ENCODE measurements around the gene SLC5A11.
"Not testable (repeated sequence)": the region's sequence is repeated elsewhere in the genome, so short reads cannot be mapped to it uniquely, and the experiment has no call there.

Gene SLC5A11

DNA sequence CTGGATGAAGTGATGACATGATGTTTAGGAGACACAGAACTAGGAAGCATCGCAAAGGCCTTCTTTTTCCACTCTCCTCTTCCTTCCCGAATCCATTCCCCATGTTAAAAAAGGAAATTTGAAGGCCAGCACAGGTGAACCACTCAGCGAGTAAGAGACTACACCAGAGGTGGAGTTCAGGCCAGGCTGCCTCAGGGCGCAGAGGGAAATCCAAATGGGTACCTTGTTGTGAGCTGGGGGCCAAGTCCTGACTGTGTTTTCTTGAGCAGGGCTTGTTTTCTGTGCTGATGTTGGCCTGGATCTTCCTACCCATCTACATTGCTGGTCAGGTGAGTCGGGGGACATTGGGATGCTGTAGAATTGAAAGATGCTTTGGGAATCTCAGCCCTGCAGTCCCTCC lies 26.1 kb downstream of the SLC5A11 start:
- no peaks in the 10 kb centered on the region for H3K4me1 Mint-ChIP-seq
- H3K9me3 Mint-ChIP-seq: no peaks in the 10 kb centered on the region
- H3K27me3 Mint-ChIP-seq: no peaks in the 10 kb centered on the region
- H3K27ac Mint-ChIP-seq: no peak overlapping the region
- no peak overlapping the region for H3K4me3 Mint-ChIP-seq
- H3K36me3 Mint-ChIP-seq: no peaks in the 10 kb centered on the region

DNA sequence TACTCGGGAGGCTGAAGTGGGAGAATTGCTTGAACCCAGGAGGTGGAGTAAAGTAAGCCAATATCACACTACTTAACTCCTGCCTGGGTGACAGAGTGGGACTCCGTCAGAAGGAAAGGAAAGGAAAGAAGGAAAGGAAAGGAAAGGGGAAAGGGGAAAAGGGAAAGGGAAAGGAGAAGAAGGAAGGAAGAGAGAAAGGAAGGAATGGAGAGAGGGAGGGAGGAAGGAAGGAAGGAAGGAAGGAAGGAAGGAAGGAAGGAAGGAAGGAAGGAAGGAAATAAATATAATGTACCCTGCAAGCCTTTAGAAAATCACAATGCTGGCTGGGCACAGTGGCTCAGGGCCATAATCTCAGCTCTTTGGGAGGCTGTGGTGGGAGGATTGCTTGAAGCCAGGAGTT lies 27.3 kb downstream of the SLC5A11 start:
- H3K9me3 Mint-ChIP-seq: no peaks in the 10 kb centered on the region
- no peak overlapping the region for H3K27ac Mint-ChIP-seq
- no peaks in the 10 kb centered on the region for H3K27me3 Mint-ChIP-seq
- no peaks in the 10 kb centered on the region for H3K4me1 Mint-ChIP-seq
- no peak overlapping the region for H3K4me3 Mint-ChIP-seq
- no peaks in the 10 kb centered on the region for H3K36me3 Mint-ChIP-seq

DNA sequence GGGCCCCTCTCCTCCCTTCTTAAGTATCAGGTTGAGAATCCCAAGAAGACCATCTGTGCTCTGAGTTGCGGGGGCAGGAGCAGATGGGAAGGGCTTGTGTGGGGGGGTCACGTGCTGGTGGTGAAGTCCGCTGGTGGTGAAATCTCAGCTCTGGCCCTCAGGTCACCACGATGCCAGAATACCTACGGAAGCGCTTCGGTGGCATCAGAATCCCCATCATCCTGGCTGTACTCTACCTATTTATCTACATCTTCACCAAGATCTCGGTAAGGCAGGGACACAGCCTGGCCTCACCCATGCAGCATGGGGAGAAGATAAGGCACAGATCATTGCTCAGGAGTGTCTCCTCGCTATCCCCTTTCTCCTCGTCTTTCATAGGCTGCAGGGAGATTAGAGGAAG lies 29.7 kb downstream of the SLC5A11 start:
- peaks cover 4% of the 10 kb centered on the region for H3K36me3 Mint-ChIP-seq
- no peak overlapping the region for H3K4me3 Mint-ChIP-seq
- no peaks in the 10 kb centered on the region for H3K27me3 Mint-ChIP-seq
- no peaks in the 10 kb centered on the region for H3K9me3 Mint-ChIP-seq
- H3K4me1 Mint-ChIP-seq: no peaks in the 10 kb centered on the region
- no peak overlapping the region for H3K27ac Mint-ChIP-seq

DNA sequence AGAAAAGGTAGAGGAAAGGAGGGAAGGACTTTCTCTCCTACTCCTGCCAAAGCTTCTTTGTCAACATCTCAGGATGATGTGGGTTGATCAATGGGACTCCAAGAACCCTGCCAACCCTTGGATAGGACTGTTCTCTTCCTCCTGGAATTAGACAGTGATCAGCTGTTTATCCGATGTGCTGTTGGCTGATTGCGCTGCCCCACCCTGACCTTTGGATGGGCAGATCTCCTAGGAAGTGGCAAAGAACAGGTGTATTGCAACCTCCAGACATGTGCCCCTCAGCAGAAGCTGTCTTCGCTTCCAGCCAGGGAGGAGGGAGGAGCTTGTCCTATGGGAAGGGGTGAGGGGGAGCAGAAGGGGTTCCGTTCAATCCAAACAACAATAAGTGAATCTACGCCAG lies 30.5 kb downstream of the SLC5A11 start:
- peaks cover 4% of the 10 kb centered on the region for H3K36me3 Mint-ChIP-seq
- H3K27me3 Mint-ChIP-seq: no peaks in the 10 kb centered on the region
- no peak overlapping the region for H3K27ac Mint-ChIP-seq
- no peaks in the 10 kb centered on the region for H3K9me3 Mint-ChIP-seq
- H3K4me3 Mint-ChIP-seq: no peak overlapping the region
- no peaks in the 10 kb centered on the region for H3K4me1 Mint-ChIP-seq

DNA sequence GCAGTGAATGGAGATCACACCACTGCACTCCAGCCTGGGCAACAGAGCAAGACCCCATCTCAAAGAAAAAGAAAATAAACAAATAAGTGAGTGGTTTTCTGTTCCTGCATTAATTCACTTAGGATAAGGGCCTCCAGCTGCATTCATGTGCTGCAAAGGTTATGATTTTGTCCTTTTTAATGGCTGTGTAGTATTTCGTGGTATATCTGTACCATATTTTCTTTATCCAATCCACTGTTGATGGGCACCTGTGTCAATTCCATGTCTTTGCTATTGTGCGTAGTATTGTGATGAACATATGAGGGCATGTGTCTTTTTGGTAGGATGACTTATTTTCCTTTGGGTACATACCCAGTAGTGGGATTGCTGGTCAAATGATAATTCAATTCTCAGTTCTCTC lies 33.9 kb downstream of the SLC5A11 start:
- Mint-ChIP-seq H3K9me3 (no peaks in the 10 kb centered on the region), H3K27me3 (no peaks in the 10 kb centered on the region), H3K4me1 (no peaks in the 10 kb centered on the region), H3K4me3 (no peak overlapping the region), H3K36me3 (peaks cover 4% of the 10 kb centered on the region), H3K27ac (no peak overlapping the region)

DNA sequence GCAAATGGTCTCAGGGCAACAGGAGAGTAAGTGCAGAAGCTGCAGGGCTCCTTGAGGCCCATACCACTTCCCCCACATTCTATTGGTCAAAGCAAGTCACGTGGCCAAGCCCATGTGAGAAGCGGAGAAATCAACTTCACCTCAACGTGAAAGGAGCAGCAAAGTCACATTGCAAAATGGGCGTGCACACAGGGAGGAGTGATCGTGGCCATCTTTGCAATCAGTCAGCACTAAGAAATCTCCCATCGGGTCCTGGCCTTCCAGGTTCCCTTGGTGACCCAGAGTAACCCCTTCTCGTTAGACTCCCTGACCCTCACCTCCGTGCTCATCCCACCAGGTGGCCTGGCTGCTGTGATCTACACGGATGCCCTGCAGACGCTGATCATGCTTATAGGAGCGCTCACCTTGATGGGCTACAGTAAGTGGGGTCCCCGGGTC lies 38.0 kb downstream of the SLC5A11 start:
- H3K27ac Mint-ChIP-seq: no peak overlapping the region
- H3K36me3 Mint-ChIP-seq: peaks cover 2% of the 10 kb centered on the region
- no peaks in the 10 kb centered on the region for H3K9me3 Mint-ChIP-seq
- no peak overlapping the region for H3K4me3 Mint-ChIP-seq
- H3K27me3 Mint-ChIP-seq: no peaks in the 10 kb centered on the region
- H3K4me1 Mint-ChIP-seq: no peaks in the 10 kb centered on the region

DNA sequence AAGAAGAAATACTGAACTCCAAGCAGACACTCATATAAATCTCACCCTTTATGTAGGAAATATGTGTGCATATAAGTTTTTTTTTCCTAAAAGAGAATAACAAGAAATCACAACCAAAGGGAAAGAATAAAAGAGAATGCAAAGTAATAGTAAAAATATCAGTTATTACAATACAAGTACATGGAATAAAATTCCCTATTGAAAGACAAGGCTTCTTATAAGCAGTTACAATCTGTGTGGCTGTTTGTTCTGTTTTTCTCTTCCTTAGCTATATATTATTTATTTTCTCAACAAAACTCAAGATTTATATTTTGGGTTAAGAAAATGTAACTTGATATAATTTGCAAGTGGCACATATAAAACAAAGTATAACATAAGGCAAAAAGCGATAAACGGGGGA lies 41.7 kb downstream of the SLC5A11 start:
- Mint-ChIP-seq H3K27me3 (peaks cover 2% of the 10 kb centered on the region), H3K4me1 (no peaks in the 10 kb centered on the region), H3K27ac (no peak overlapping the region), H3K4me3 (no peak overlapping the region), H3K36me3 (no peaks in the 10 kb centered on the region), H3K9me3 (no peaks in the 10 kb centered on the region)

DNA sequence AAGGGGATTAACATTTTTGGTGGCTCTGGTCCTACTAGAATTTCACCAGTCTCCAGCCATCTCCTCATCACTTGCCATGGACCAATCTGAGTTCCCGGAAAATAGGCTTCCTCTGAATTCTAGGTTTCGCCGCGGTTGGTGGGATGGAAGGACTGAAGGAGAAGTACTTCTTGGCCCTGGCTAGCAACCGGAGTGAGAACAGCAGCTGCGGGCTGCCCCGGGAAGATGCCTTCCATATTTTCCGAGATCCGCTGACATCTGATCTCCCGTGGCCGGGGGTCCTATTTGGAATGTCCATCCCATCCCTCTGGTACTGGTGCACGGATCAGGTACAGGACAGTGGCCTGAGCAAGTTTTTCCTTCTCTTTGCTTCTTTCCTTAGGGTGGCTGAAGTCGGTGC lies 45.0 kb downstream of the SLC5A11 start:
- no peaks in the 10 kb centered on the region for H3K4me1 Mint-ChIP-seq
- peaks cover 1% of the 10 kb centered on the region for H3K36me3 Mint-ChIP-seq
- peaks cover 3% of the 10 kb centered on the region for H3K27me3 Mint-ChIP-seq
- no peak overlapping the region for H3K4me3 Mint-ChIP-seq
- H3K27ac Mint-ChIP-seq: no peak overlapping the region
- H3K9me3 Mint-ChIP-seq: no peaks in the 10 kb centered on the region

DNA sequence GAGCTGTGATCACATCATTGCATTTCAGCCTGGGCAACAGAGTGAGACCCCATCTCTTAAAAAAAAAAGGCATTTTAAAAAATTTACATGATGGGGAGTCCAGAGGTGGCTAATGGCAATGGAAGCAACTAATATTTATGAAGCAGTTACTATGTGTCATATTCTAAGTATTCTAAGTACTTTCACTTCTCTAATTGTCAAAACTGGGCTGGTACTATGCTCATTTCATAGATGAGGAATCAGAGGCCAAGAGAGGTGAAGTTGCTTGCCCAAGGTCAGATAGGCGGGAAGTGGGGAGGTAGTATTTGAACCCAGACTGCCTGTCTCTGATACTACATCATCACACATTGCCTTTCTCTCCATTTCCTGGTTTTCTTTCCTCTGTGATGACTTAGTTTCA lies 50.7 kb downstream of the SLC5A11 start:
- no peaks in the 10 kb centered on the region for H3K9me3 Mint-ChIP-seq
- peaks cover 1% of the 10 kb centered on the region for H3K36me3 Mint-ChIP-seq
- no peaks in the 10 kb centered on the region for H3K4me1 Mint-ChIP-seq
- peaks cover 1% of the 10 kb centered on the region for H3K27me3 Mint-ChIP-seq
- no peak overlapping the region for H3K4me3 Mint-ChIP-seq
- H3K27ac Mint-ChIP-seq: no peak overlapping the region

DNA sequence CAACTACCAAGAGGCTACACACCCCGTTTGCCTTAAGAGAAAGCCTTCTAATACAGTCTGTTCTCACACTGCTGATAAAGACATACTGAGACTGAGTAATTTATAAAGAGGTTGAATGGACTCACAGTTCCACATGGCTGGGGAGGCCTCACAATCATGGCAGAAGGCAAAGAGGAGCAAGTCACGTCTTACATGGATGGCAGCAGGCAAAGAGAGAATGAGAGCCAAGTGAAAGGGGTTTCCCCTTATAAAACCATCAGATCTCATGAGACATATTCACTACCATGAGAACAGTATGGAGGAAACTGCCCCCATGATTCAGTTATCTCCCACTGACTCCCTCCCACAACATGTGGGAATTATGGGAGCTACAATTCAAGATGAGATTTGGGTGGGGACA lies 51.8 kb downstream of the SLC5A11 start:
- not testable (repeated sequence) for H3K4me3 Mint-ChIP-seq, H3K27me3 Mint-ChIP-seq, H3K27ac Mint-ChIP-seq

DNA sequence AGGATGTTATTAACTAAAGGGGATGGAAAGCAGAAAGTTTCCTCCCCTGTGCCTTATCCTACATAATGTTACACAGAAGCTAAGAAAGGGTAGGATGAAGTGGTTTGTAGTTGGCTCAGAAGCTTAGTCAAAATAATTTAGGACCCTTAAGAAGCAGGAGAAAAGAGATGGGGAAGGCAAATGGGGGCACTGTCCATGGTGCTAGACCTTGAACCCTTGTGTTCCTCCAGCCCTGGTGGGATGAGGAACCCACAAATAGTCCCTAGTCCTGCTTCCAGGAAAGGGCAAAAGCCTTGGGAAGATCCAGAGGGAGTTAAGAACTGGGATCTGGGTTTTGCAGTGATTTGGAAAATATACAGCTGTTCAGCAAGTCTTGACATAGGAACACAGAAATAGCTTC lies 54.5 kb downstream of the SLC5A11 start:
- H3K9me3 Mint-ChIP-seq: no peaks in the 10 kb centered on the region
- H3K27me3 Mint-ChIP-seq: peaks cover 1% of the 10 kb centered on the region
- no peaks in the 10 kb centered on the region for H3K36me3 Mint-ChIP-seq
- H3K4me3 Mint-ChIP-seq: no peak overlapping the region
- H3K27ac Mint-ChIP-seq: no peak overlapping the region
- H3K4me1 Mint-ChIP-seq: no peaks in the 10 kb centered on the region

More for the DNA sequence above, 51.8 kb downstream of the SLC5A11 start:
- not testable (repeated sequence) for H3K4me1 Mint-ChIP-seq, H3K36me3 Mint-ChIP-seq, H3K9me3 Mint-ChIP-seq

DNA sequence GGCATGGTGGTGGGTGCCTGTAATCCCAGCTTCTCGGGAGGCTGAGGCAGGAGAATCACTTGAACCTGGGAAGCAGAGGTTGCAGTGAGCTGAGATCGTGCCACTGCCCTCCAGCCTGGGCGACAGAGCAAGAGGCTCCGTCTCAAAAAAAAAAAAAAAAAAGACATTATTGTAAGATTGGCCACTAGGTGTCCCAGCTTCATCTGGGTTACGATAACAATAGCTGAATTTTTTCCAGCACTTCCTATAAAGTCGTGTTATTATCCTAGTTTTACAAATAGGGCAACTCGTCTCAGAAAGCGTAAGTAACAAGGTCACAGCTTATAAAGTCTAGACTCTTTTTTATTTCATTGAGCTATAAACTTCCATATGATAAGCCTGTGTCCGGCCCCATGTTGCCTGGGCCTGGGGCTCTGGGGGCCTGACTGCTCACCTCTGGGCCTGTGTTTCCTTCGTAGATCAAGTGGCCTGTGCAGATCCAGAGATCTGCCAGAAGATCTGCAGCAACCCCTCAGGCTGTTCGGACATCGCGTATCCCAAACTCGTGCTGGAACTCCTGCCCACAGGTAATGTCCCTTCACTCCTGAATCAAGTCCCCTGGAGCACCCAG lies 60.5 kb downstream of the SLC5A11 start:
- peaks cover 1% of the 10 kb centered on the region for H3K27me3 Mint-ChIP-seq
- peaks cover 4% of the 10 kb centered on the region for H3K4me1 Mint-ChIP-seq
- no peak overlapping the region for H3K27ac Mint-ChIP-seq
- H3K9me3 Mint-ChIP-seq: no peaks in the 10 kb centered on the region
- no peak overlapping the region for H3K4me3 Mint-ChIP-seq
- no peaks in the 10 kb centered on the region for H3K36me3 Mint-ChIP-seq

DNA sequence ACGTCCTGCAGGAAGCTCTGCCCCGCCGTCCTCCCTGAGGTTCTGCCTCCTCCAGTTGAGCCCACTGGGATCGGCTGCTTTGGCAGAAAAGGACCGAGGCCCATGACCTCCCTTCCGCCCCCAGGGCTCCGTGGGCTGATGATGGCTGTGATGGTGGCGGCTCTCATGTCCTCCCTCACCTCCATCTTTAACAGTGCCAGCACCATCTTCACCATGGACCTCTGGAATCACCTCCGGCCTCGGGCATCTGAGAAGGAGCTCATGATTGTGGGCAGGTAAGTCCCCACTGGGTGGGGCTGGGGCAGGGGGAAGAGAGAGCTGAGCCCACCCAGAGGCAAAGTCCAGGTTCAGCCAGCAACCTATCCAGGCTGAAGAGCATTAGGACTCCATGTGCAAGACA lies 61.1 kb downstream of the SLC5A11 start:
- Mint-ChIP-seq H3K4me1 (peaks cover 4% of the 10 kb centered on the region), H3K9me3 (no peaks in the 10 kb centered on the region), H3K4me3 (no peak overlapping the region), H3K27me3 (peaks cover 1% of the 10 kb centered on the region), H3K36me3 (no peaks in the 10 kb centered on the region), H3K27ac (no peak overlapping the region)

DNA sequence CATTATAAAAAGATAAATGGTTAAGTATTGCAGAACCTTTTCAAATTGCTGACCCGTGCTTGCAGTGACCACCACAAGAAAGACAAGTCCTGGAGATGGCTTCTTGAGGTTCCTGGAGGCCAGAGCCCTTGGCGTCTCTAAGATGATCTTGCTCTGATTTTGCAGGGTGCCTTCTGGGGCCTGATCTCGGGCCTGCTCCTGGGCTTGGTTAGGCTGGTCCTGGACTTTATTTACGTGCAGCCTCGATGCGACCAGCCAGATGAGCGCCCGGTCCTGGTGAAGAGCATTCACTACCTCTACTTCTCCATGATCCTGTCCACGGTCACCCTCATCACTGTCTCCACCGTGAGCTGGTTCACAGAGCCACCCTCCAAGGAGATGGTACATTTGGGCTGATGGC lies 63.0 kb downstream of the SLC5A11 start:
- Mint-ChIP-seq H3K4me1 (peaks cover 4% of the 10 kb centered on the region), H3K9me3 (no peaks in the 10 kb centered on the region), H3K4me3 (no peak overlapping the region), H3K27me3 (no peaks in the 10 kb centered on the region), H3K36me3 (no peaks in the 10 kb centered on the region), H3K27ac (no peak overlapping the region)

DNA sequence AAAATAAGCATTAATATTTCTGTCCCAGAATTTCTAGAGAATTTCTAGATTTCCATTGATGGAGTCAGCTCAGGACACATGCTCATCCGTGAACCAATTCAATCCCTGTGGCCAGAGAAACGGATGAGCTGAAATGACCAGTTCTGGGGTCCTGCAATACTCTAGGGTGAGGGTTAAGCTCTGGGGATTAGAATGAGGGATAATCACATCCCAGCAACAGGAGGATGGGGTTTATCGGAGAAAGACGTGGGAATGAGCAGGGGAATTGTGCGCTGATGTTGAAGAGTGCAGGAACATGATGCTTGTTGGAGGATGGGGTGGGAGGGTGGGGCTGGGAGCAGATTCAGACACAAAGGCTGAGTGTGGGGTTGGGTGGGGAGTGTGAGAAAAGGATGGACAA lies 64.1 kb downstream of the SLC5A11 start:
- no peak overlapping the region for H3K4me3 Mint-ChIP-seq
- no peaks in the 10 kb centered on the region for H3K27me3 Mint-ChIP-seq
- H3K36me3 Mint-ChIP-seq: no peaks in the 10 kb centered on the region
- no peak overlapping the region for H3K27ac Mint-ChIP-seq
- no peaks in the 10 kb centered on the region for H3K9me3 Mint-ChIP-seq
- H3K4me1 Mint-ChIP-seq: peaks cover 4% of the 10 kb centered on the region

DNA sequence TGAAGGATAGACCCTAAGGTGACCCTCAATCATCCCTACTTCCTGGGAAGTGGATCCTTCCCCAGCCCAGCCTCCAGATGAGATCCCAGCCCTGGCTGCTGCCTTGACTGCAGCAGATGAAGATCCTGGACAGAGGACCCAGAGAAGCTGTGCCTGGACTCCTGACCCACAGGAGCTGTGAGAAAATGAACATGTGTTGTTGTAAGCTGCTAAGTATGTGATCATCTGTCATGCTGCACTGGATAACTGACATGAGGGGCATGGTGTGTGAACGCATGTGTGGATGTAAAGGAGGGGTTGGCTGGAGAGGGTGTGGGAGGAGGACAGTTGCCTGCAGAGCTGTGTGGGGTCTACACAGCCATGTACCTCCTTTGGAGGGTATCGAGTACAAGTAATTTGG lies 69.3 kb downstream of the SLC5A11 start:
- Mint-ChIP-seq H3K4me1 (no peaks in the 10 kb centered on the region), H3K27ac (no peak overlapping the region), H3K4me3 (no peak overlapping the region), H3K27me3 (no peaks in the 10 kb centered on the region), H3K36me3 (peaks cover 3% of the 10 kb centered on the region), H3K9me3 (no peaks in the 10 kb centered on the region)

DNA sequence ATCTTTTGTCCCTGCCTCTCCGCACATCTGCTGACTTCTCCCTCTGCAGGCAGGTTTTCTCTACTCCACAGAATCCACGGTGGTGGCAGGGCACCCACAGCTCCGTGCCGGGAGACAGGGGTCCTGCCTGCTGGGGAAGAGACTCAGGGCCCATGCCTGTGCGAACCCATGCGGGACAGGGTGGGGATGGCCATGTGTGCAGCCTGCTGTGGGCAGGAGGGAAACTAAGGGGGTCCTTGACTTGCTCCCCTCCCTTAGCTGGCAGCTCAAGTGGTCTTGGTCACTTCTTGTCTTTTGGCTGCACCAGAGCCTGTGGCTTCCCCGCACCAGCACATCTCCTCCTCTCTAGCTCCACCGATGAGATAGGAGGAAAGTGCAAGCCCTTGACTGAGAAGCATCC lies 69.8 kb downstream of the SLC5A11 start:
- H3K27ac Mint-ChIP-seq: no peak overlapping the region
- H3K27me3 Mint-ChIP-seq: no peaks in the 10 kb centered on the region
- H3K9me3 Mint-ChIP-seq: no peaks in the 10 kb centered on the region
- H3K4me3 Mint-ChIP-seq: no peak overlapping the region
- peaks cover 3% of the 10 kb centered on the region for H3K36me3 Mint-ChIP-seq
- no peaks in the 10 kb centered on the region for H3K4me1 Mint-ChIP-seq
